Panc1 (cell line): Measurements from ENCODE around the gene USH2A.

Experiments
- POLR2AphosphoS5 ChIP-seq: IDR thresholded peaks from 2 replicates; pipeline ENCODE4 v1.6.1; 2012; ENCODE audit warnings: mild to moderate bottlenecking, low read depth, low read length, moderate library complexity
- SIN3A ChIP-seq: IDR thresholded peaks from 2 replicates; pipeline ENCODE4 v1.6.1; 2012; ENCODE audit warnings: low read depth, mild to moderate bottlenecking, low read length, moderate library complexity, borderline replicate concordance; ENCODE audit not compliant: insufficient read depth
- TF ChIP-seq, protein P1 (sequence below): fragments of 450-650 bp; IDR thresholded peaks from 2 replicates; pipeline ENCODE4 v1.5.1; 2017; ENCODE audit warnings: mild to moderate bottlenecking
- TF ChIP-seq, protein P2 (sequence below), 2 experiments: IDR thresholded peaks; 2 replicates each; pipeline ENCODE4 v1.6.1; 2011 to 2012; ENCODE audit warnings: low read depth in 2 of 2, control low read depth in 1 of 2, low read length in 1 of 2, mild to moderate bottlenecking in 1 of 2, moderate library complexity in 1 of 2; ENCODE audit not compliant: insufficient read depth in 1 of 2

DNA sequence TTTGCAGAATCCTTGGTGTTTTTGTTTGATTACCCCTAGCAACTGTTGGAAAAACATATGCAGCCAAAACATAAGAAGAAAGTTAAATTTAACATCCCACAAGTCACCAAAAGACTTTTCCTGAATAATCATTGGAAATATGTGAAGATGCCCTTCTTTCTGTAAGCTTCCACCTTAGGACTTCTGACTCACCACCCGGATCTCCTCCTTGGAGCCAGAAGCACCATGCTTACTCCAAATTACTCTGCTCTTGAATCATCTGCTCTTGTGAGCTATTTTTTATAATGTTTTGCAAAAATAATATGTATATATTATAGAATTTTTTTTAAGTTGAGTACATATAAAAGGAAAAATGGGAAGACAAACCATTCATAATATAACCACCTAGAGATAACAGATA is 464.4 kb downstream of the USH2A start:
- TF ChIP-seq, protein P1, sequence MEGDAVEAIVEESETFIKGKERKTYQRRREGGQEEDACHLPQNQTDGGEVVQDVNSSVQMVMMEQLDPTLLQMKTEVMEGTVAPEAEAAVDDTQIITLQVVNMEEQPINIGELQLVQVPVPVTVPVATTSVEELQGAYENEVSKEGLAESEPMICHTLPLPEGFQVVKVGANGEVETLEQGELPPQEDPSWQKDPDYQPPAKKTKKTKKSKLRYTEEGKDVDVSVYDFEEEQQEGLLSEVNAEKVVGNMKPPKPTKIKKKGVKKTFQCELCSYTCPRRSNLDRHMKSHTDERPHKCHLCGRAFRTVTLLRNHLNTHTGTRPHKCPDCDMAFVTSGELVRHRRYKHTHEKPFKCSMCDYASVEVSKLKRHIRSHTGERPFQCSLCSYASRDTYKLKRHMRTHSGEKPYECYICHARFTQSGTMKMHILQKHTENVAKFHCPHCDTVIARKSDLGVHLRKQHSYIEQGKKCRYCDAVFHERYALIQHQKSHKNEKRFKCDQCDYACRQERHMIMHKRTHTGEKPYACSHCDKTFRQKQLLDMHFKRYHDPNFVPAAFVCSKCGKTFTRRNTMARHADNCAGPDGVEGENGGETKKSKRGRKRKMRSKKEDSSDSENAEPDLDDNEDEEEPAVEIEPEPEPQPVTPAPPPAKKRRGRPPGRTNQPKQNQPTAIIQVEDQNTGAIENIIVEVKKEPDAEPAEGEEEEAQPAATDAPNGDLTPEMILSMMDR, result no peak
- TF ChIP-seq POLR2AphosphoS5 (no peak), SIN3A (no peak)
- TF ChIP-seq, protein P2, sequence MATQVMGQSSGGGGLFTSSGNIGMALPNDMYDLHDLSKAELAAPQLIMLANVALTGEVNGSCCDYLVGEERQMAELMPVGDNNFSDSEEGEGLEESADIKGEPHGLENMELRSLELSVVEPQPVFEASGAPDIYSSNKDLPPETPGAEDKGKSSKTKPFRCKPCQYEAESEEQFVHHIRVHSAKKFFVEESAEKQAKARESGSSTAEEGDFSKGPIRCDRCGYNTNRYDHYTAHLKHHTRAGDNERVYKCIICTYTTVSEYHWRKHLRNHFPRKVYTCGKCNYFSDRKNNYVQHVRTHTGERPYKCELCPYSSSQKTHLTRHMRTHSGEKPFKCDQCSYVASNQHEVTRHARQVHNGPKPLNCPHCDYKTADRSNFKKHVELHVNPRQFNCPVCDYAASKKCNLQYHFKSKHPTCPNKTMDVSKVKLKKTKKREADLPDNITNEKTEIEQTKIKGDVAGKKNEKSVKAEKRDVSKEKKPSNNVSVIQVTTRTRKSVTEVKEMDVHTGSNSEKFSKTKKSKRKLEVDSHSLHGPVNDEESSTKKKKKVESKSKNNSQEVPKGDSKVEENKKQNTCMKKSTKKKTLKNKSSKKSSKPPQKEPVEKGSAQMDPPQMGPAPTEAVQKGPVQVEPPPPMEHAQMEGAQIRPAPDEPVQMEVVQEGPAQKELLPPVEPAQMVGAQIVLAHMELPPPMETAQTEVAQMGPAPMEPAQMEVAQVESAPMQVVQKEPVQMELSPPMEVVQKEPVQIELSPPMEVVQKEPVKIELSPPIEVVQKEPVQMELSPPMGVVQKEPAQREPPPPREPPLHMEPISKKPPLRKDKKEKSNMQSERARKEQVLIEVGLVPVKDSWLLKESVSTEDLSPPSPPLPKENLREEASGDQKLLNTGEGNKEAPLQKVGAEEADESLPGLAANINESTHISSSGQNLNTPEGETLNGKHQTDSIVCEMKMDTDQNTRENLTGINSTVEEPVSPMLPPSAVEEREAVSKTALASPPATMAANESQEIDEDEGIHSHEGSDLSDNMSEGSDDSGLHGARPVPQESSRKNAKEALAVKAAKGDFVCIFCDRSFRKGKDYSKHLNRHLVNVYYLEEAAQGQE (IDR thresholded peaks at IDR 0.05; ENCODE audit: insufficient read depth in 1 of 2, low read depth in 2 of 2, low read length in 1 of 2), result no peak
